Measurements from ENCODE around the gene CTXN1.
A peak's percentile ranks its signal among the peaks of the same experiment; 100 is the strongest.
"Not testable (repeated sequence)": the region's sequence is repeated elsewhere in the genome, so short reads cannot be mapped to it uniquely, and the experiment has no call there.

CTXN1 gene

DNA sequence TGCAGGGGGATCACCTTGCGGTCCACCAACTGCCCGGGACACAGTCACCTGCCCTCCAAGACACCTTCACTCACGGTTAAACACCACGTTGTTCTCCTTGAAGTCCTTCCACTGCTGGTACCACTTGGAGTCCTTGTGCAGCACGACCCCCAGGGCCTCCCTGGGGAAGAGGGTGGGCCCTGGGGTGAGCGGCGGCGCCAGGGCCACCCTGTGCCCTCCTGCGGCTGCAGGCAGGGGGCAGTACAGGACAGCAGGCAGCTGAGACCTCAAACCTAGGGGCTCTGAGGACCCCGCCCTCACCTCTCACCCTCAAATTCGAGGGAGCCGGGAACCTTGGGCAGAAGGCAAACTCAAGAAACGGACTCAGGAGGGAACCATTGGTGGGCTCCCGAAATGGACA lies 7.5 kb upstream of the CTXN1 start:
- H3K4me3 Mint-ChIP-seq, result no peak overlapping the region

DNA sequence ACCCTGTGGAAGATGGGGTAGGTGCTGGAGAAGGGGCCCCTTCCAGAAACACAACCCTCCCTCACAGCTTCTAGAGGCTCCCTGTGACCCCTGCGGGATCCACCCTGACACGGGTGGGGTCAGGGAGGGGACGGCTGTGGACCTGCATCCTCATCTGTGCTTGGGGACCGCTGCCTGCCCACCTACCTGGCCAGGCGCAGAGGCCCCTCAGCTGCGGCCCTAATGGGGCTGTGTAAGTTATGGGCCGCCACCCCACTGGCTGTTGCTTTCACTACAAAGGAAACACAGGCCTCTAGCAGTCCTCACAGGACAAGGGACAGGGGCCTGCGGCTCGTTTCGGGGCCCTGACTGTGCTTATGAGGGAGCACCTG lies 7.0 kb upstream of the CTXN1 start:
- Mint-ChIP-seq H3K36me3 (peaks cover 79% of the 10 kb centered on the region), H3K4me3 (no peak overlapping the region), H3K27ac (no peak overlapping the region), H3K9me3 (no peaks in the 10 kb centered on the region), H3K4me1 (peaks cover 20% of the 10 kb centered on the region)
- no peak for DNase-seq (ENCODE audit: low spot score in 2 of 2)
- ATAC-seq, result no peak

More for the DNA sequence above, 7.5 kb upstream of the CTXN1 start:
- Mint-ChIP-seq H3K27ac (no peak overlapping the region), H3K36me3 (peaks cover 84% of the 10 kb centered on the region), H3K9me3 (no peaks in the 10 kb centered on the region), H3K4me1 (peaks cover 15% of the 10 kb centered on the region)
- DNase-seq (ENCODE audit: low spot score in 2 of 2), result no peak
- ATAC-seq, result no peak

DNA sequence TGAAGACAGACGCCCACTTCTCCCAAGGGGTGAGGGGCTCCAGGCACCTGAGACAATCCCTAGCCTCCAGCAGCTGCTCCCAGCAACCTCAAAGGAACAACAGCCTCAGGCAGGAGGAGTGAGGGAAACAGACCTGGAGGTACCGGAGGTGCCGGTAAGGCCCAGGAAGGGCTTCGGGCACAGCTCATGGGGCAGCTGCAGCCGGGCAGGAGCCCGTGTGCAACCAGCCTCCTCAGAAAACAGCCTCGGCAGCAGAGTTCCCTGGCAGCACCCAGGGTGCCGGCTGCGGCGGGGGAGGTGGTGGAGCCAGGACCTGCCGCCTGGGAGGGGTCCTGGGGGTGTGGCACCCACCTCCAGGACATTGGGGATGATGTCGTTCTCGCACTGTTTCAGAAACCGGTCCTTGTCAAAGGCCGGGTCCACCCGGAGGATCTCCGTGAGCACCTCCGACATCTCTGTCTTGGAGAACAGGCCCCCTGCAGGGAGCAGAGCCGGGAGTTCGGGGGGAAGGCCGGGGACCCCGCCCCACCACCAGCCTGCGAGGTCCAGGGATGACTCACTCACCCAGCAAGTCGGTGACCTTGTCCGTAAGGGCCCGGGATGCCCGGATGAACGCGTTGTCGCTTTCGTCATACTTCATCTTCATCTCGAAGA lies 6.5 kb upstream of the CTXN1 start:
- Mint-ChIP-seq H3K4me1 (peaks cover 20% of the 10 kb centered on the region), H3K27ac (no peak overlapping the region), H3K36me3 (peaks cover 73% of the 10 kb centered on the region), H3K9me3 (no peaks in the 10 kb centered on the region), H3K4me3 (no peak overlapping the region)
- ATAC-seq (no peak), DNase-seq (ENCODE audit: low spot score in 2 of 2) (no peak)

DNA sequence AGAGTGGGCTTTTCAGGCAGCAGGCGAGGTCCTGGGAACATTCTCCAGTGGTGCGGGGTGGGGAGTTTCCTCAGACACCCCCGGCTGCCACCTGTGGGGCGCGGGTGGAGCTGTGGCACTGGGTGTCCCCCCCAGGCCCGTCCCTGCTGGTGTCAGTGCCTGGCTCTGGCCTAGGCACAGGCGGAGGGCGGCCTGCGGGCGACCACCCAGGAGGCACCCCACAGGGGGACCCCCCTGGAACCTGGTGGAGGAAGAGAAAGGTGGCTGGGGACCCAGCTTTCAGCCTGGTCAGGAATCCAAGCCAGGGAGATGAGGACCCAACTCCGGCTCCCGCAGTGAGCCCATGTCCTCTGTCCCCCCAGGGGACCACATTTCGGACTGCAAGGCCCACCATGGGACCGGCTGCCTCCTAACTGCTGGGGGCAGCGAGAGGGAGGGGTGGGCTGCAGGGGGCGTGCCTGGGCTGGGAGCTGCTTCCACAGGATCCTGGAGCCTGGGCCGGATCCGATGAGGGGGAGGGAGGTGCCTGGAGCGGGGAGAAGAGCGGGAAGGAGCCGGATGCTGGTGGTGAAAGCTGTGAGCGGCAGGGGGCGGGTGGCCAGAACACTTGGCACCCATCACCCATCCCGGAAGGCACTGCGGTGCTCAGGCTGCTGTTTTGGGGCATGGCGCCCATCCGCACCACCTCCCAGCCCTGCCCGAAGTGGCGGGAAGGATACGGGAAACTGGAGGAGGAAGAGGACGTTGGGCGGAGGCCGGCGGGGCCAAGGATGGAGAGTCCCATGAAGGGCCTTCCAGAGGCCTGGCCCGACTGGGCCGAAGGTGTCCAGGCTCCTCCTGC lies 5.5 kb upstream of the CTXN1 start:
- Mint-ChIP-seq H3K4me3 (no peak overlapping the region), H3K4me1 (peaks cover 21% of the 10 kb centered on the region), H3K9me3 (no peaks in the 10 kb centered on the region), H3K27ac (no peak overlapping the region), H3K36me3 (peaks cover 67% of the 10 kb centered on the region)
- no peak for DNase-seq (ENCODE audit: low spot score in 2 of 2)
- no peak for ATAC-seq

DNA sequence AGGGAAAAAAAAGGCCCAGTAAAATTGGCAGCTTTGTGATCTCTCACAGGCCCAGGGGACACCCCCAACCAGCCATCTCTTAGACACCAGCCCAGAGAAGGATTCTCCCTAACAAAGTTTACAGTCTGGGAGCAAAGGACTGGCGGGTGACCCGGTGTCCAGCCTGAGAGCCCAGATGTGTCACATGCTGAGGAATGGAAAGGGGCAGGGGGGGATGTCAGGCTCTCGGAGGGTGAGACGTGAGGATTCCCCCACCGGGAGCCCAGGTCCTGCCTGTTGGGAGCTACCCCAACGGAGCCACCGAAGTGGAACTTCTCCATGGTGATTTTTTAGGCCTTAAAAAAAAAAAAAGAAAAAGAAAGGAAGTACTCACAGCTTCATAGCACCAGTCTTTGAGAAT lies 4.8 kb upstream of the CTXN1 start:
- DNase-seq (ENCODE audit: low spot score in 2 of 2), result no peak
- Mint-ChIP-seq H3K36me3 (peaks cover 63% of the 10 kb centered on the region), H3K4me1 (peaks cover 25% of the 10 kb centered on the region), H3K4me3 (no peak overlapping the region), H3K27ac (no peak overlapping the region), H3K9me3 (no peaks in the 10 kb centered on the region)
- no peak for ATAC-seq

DNA sequence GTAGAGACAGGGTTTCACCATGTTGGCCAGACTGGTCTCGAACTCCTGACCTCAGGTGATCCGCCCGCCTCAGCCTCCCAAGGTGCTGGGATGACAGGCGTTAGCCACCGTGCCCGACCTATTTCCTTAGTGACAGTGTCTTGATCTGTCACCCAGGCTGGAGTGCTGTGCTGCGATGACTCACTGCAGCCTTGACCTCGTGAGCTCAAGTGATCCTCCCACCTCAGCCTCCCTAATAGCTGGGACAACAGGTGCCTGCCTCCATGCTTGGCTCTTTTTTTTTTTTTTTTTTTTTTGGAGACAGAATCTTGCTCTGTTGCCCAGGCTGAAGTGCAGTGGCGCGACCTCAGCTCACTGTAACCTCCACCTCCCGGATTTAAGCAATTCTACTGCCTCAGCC lies 4.1 kb upstream of the CTXN1 start:
- DNase-seq (ENCODE audit: low spot score in 2 of 2); H3K4me3 Mint-ChIP-seq: not testable (repeated sequence)

DNA sequence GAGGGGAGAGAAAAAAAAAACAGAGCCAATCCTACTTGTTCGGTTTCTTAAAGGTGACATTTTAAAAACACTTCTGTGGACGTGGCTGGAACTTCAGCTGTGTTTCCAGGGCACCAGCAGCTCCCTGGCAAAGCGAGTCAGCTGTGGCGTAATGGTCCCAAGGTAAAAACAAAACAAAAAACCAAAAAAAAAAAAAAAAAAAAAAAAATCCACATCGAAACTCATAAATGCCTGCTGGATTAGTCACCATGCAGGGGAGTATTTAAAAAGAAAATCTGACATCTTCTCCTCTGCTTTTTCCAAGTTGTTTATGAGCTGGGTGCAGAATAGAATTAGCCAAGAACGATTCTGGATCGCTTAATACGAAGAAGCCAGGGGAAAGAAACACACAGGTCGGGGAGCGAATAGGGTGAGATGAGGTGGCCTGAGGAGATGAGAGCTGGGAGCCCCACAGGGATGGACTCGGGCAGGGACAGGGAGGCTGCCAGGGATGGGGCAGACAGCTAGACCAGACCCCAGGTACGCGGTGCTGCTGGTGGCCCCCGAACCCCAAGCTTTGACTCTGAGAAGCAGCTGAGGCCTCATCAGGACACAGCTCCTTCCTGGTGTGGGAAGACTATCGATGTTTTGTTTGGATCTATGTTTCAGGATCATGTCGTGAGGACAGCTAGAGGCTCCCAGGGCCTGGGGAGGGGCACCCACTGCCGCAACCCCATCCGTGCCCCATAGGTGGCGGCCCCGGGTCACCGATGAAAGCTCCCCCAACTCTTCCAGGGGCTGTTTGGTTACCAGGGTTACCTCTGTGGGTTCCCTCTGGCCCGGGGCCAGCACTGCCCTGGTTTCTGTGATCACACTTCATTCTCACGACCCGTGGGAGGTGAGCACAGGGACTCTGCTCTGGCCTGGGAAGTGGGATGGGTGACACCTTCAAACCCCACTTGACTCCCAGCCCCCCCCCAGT lies 3.1 kb upstream of the CTXN1 start:
- no peaks in the 10 kb centered on the region for H3K9me3 Mint-ChIP-seq
- peaks cover 52% of the 10 kb centered on the region for H3K36me3 Mint-ChIP-seq
- H3K4me3 Mint-ChIP-seq, result no peak overlapping the region
- H3K4me1 Mint-ChIP-seq, result peaks cover 37% of the 10 kb centered on the region
- H3K27ac Mint-ChIP-seq, result peak overlapping the region; percentile 84
- peak; percentile 56 for ATAC-seq
- peak; percentile 54 to 84 for DNase-seq (ENCODE audit: low spot score in 2 of 2)

More for the DNA sequence above, 4.1 kb upstream of the CTXN1 start:
- H3K27ac Mint-ChIP-seq, result peak overlapping the region; percentile 84
- H3K4me1 Mint-ChIP-seq, result peaks cover 29% of the 10 kb centered on the region
- H3K36me3 Mint-ChIP-seq, result peaks cover 60% of the 10 kb centered on the region
- ATAC-seq, H3K9me3 Mint-ChIP-seq: not testable (repeated sequence)

DNA sequence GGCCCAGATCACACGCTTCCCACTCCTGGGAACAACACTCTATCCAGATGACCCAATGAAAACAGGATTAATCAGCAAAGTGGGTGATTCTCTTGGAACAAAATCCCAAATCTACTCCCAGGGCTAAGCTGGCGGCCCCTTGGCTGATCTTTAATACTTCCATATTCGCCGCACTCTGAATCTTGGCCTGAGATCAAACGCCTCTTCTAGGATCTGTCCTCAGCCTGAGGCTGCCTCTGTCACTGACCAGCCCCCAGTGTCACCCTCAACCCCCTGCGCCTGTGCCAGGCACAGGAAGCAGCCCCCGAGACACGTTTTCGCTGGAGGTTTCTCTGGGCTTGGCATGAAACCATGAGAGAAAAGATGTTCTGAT lies 2.4 kb upstream of the CTXN1 start:
- Mint-ChIP-seq H3K4me1 (peaks cover 37% of the 10 kb centered on the region), H3K9me3 (no peaks in the 10 kb centered on the region), H3K4me3 (no peak overlapping the region), H3K36me3 (peaks cover 46% of the 10 kb centered on the region), H3K27ac (peak overlapping the region; percentile 84)
- ATAC-seq (no peak), DNase-seq (ENCODE audit: low spot score in 2 of 2) (no peak)

DNA sequence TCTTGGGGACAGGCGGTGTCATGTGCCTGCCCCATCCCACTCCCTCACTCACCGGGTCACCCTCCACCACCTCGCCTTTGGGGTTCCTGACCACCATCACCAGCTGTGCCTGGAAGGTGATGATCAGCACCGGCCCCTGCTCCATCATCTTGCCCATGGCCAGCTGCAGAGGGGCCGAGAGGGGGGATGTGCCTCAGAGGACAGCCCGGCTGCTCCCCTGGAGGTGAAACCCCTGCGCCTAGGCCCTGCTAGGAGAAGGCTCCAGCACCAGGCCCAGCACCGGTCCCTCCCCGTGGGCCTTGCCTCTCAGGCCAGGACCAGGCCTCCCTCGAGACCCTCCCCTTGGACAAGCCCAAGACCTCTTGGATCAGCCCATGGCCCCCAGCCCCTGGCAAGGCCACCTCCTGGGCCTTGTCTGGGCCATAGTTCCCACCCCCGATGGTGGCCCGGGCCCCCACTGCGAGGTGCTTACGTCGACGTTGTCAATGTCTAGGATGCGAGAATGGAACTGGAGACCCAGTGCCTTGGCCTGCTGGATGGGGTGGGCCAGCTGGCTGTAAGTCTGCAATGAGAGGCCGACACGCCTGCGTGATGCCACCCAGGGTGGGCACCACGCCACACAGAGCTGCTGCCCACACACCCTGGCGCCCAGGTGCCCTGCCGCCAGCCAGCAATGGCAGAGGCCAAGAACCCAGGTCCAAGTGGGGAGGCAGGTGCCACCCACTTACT lies 1.8 kb upstream of the CTXN1 start:
- no peak for DNase-seq (ENCODE audit: low spot score in 2 of 2)
- Mint-ChIP-seq H3K36me3 (peaks cover 51% of the 10 kb centered on the region), H3K9me3 (no peaks in the 10 kb centered on the region), H3K27ac (peak overlapping the region; percentile 84), H3K4me1 (peaks cover 37% of the 10 kb centered on the region), H3K4me3 (no peak overlapping the region)
- no peak for ATAC-seq

DNA sequence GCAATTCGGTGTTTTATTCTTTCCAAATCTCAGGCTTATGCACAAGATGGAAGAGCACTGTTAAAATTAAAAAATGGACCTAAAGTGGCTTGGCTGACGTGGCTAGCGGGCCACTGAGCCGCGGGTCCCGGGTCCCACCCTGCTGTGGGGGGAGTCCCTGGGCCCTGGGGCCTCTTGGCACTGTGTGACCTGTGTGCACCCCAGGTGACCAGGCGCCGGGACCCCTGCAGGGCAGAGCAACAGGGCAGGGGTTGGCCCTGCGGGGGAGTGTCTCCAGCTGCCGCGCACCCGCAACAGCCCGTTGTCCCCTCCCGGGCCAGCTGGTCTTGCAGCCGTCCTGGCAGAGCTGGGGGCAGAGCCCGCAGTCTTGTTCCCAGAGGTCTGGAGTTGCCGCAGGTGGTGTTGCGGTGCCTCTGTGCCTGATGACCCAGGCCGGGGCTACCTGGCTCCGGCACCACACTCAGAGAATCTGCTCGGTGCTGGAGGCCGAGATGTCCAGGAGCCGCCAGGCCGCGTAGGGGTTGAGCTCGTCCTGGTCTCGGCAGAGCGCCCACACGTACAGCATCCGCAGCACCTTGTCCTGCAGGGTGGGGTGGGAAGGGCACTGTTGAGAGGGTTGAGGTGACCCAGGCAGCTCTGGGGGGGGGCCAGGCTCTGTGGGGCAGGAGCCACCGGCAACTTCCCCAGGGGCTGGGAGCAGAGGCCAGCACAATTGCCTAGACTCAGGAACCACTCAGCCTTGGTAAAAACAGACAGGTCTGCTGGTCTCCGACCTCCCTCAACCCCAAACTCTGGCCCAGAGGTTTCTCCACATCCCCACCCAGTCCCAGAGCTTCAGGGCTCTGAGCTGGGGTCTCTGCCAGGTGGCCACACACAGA lies 1.0 kb upstream of the CTXN1 start:
- ATAC-seq (no peak), DNase-seq (ENCODE audit: low spot score in 2 of 2) (no peak)
- peaks cover 51% of the 10 kb centered on the region for H3K36me3 Mint-ChIP-seq
- no peaks in the 10 kb centered on the region for H3K9me3 Mint-ChIP-seq
- H3K27ac Mint-ChIP-seq, result peak overlapping the region; percentile 54
- H3K4me3 Mint-ChIP-seq, result peak overlapping the region; percentile 56
- H3K4me1 Mint-ChIP-seq, result peaks cover 40% of the 10 kb centered on the region

DNA sequence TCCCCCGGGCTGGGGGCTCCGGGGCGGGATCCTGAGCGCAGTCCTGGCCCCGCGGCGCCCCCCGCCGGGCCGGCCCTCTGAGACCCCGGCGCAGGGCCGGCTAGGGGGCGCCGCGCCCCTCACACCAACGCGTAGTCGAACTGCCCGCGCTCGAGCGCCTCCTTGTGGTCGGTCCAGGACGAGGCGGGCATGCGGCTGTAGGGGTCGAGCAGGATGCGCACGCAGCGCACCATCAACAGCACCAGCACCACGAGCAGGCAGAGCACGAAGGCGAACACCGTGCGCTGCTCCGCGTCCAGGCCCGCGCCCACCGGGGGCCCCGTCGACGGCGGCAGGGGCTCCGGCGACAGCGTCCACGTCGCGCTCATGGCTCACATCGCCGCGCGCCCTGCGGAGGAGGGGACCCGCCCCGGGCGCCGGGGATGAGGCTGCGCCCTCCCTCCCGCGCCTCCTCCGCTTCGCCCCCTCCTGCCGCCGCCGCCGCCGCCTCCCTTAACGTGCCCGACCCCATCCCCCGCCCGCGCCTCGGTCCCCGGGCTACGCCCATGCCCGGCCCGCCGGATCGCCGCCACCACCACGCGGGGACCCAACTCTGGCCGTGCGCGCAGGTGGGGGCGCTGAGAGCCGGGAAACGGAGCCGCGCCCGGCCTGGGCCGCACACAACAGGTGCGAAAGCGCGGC lies 624 bp downstream of the CTXN1 start:
- Mint-ChIP-seq H3K4me1 (peaks cover 54% of the 10 kb centered on the region), H3K36me3 (peaks cover 52% of the 10 kb centered on the region), H3K9me3 (no peaks in the 10 kb centered on the region), H3K27ac (peak overlapping the region; percentile 67), H3K4me3 (peak overlapping the region; percentile 64)
- peak; percentile 65 for ATAC-seq
- DNase-seq (ENCODE audit: low spot score in 2 of 2), result peak; percentile 74 to 90

DNA sequence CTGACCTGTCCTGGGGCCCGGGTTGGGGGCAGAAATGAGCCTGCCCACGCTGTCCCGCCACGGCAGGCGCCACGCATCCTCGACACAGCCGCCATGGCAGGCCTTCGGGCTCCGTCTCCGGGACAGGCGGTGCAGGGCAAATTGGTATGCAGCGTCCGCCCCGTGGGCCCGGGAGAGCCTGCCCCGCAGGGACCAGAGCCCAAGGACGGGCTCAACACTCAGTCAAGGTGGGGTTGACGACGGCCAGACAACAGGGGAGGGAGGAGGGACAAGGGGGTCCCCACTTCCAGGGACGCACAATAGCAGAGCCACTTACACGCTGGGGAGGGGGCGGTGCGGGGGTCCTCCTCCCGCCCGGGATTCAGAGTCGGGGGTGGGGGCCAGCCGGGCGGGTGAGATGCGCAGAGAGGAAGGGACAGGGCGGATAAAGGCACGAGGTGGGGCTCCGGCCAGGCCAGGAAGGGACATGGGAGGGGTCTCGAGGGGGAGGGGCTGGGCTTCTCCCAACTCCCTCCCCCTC lies 1.2 kb downstream of the CTXN1 start:
- DNase-seq (ENCODE audit: low spot score in 2 of 2) (no peak), ATAC-seq (no peak)
- Mint-ChIP-seq H3K9me3 (no peaks in the 10 kb centered on the region), H3K27ac (peak overlapping the region; percentile 67), H3K4me3 (peak overlapping the region; percentile 64), H3K4me1 (peaks cover 54% of the 10 kb centered on the region), H3K36me3 (peaks cover 46% of the 10 kb centered on the region)

DNA sequence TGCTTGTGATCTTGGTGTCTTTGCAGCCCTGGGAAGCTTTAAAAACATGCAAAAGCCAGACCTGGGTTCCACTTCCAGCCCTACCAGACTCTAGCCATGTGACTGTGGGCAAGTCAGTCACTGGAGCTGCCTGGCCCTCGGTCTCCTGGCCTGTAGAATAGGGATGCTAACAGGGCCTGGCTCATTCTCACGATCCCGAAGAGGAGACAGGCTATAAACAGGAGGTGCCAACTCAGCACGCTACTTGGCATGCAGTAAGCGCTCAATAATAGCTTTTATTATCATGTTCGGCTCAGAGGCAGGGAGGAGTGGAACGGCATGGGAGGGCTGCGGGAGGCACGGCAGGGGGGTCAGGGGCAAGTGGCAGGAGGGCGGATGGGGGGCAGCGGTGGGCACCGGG lies 1.7 kb downstream of the CTXN1 start:
- Mint-ChIP-seq H3K36me3 (peaks cover 42% of the 10 kb centered on the region), H3K27ac (peak overlapping the region; percentile 63), H3K4me1 (peaks cover 54% of the 10 kb centered on the region), H3K4me3 (peak overlapping the region; percentile 64), H3K9me3 (no peaks in the 10 kb centered on the region)
- DNase-seq (ENCODE audit: low spot score in 2 of 2) (no peak), ATAC-seq (no peak)

All from stimulated activated effector memory CD8-positive, alpha-beta T cell treated with anti-CD3 and anti-CD28 coated beads, Interleukin-12 subunit alpha, Interleukin-12 subunit beta, amount 100 ng/mL, for 72 hours (primary cell).